ENCODE results near the gene HJV.
A peak's percentile ranks its signal among the peaks of the same experiment; 100 is the strongest.
"Not testable (repeated sequence)": the region's sequence is repeated elsewhere in the genome, so short reads cannot be mapped to it uniquely, and the experiment has no call there.

HJV gene

GRCh38 chr1:146039844-146040194 is 18.3 kb upstream of the HJV start:
- H3K27me3 ChIP-seq (ENCODE audit: control insufficient read depth in 5 of 5, insufficient read depth in 4 of 5, low read length in 5 of 5), result no peaks in the 10 kb centered on the region
- H3K9me3 ChIP-seq (ENCODE audit: control insufficient read depth in 5 of 5, low read length in 5 of 5), result no peaks in the 10 kb centered on the region
- no peaks in the 10 kb centered on the region for H3K36me3 ChIP-seq (ENCODE audit: control insufficient read depth in 5 of 5, insufficient read depth in 5 of 5, low read length in 5 of 5)
- peaks cover 2 to 38% (median 31%) of the 10 kb centered on the region in 5 donors for H3K4me1 ChIP-seq (ENCODE audit: control insufficient read depth in 5 of 5, insufficient read depth in 5 of 5, low read length in 5 of 5)
- peak overlapping the region; percentile 22 to 95 (median 86) for H3K4me3 ChIP-seq (ENCODE audit: low read depth in 1 of 5, low read length in 5 of 5)
- H3K9ac ChIP-seq (ENCODE audit: low read length in 5 of 5), result peak overlapping the region in 1 of 5 donors; percentile 28
- no peak overlapping the region for H3K27ac ChIP-seq (ENCODE audit: low read depth, low read length)

- Histone ChIP-seq H3K4me3 (ENCODE audit: low read depth in 1 of 5, low read length in 5 of 5) (peak overlapping the region; percentile 76 to 92 (median 87)), H3K36me3 (ENCODE audit: control insufficient read depth in 5 of 5, insufficient read depth in 5 of 5, low read length in 5 of 5) (no peaks in the 10 kb centered on the region), H3K4me1 (ENCODE audit: control insufficient read depth in 5 of 5, insufficient read depth in 5 of 5, low read length in 5 of 5) (peaks cover 2 to 41% (median 33%) of the 10 kb centered on the region in 5 donors), H3K9ac (ENCODE audit: low read length in 5 of 5) (peak overlapping the region in 4 of 5 donors; percentile 55 to 82 (median 68)), H3K9me3 (ENCODE audit: control insufficient read depth in 5 of 5, low read length in 5 of 5) (no peaks in the 10 kb centered on the region), H3K27me3 (ENCODE audit: control insufficient read depth in 5 of 5, insufficient read depth in 4 of 5, low read length in 5 of 5) (no peaks in the 10 kb centered on the region), H3K27ac (ENCODE audit: low read depth, low read length) (peak overlapping the region; percentile 81)
Observed at GRCh38 chr1:146036965-146037646, 15.6 kb upstream of the HJV start.

GRCh38 chr1:146036241-146036964 is 14.9 kb upstream of the HJV start:
- Histone ChIP-seq H3K27me3 (ENCODE audit: control insufficient read depth in 5 of 5, insufficient read depth in 4 of 5, low read length in 5 of 5) (no peaks in the 10 kb centered on the region), H3K4me3 (ENCODE audit: low read depth in 1 of 5, low read length in 5 of 5) (peak overlapping the region; percentile 76 to 92 (median 87)), H3K36me3 (ENCODE audit: control insufficient read depth in 5 of 5, insufficient read depth in 5 of 5, low read length in 5 of 5) (no peaks in the 10 kb centered on the region), H3K4me1 (ENCODE audit: control insufficient read depth in 5 of 5, insufficient read depth in 5 of 5, low read length in 5 of 5) (peaks cover 2 to 41% (median 33%) of the 10 kb centered on the region in 5 donors), H3K9ac (ENCODE audit: low read length in 5 of 5) (no peak overlapping the region), H3K27ac (ENCODE audit: low read depth, low read length) (peak overlapping the region; percentile 1), H3K9me3 (ENCODE audit: control insufficient read depth in 5 of 5, low read length in 5 of 5) (no peaks in the 10 kb centered on the region)

GRCh38 chr1:146035048-146035423 is 13.5 kb upstream of the HJV start:
- no peaks in the 10 kb centered on the region for H3K27me3 ChIP-seq (ENCODE audit: control insufficient read depth in 5 of 5, insufficient read depth in 4 of 5, low read length in 5 of 5)
- peak overlapping the region; percentile 13 for H3K27ac ChIP-seq (ENCODE audit: low read depth, low read length)
- peak overlapping the region; percentile 55 to 92 (median 86) for H3K4me3 ChIP-seq (ENCODE audit: low read depth in 1 of 5, low read length in 5 of 5)
- no peaks in the 10 kb centered on the region for H3K9me3 ChIP-seq (ENCODE audit: control insufficient read depth in 5 of 5, low read length in 5 of 5)
- H3K36me3 ChIP-seq (ENCODE audit: control insufficient read depth in 5 of 5, insufficient read depth in 5 of 5, low read length in 5 of 5), result no peaks in the 10 kb centered on the region
- peaks cover 2 to 38% (median 33%) of the 10 kb centered on the region in 5 donors for H3K4me1 ChIP-seq (ENCODE audit: control insufficient read depth in 5 of 5, insufficient read depth in 5 of 5, low read length in 5 of 5)
- H3K9ac ChIP-seq (ENCODE audit: low read length in 5 of 5), result peak overlapping the region in 2 of 5 donors; percentile 35 to 51

- H3K27me3 ChIP-seq (ENCODE audit: control insufficient read depth in 5 of 5, insufficient read depth in 4 of 5, low read length in 5 of 5), result no peaks in the 10 kb centered on the region
- peaks cover 2 to 27% (median 25%) of the 10 kb centered on the region in 5 donors for H3K4me1 ChIP-seq (ENCODE audit: control insufficient read depth in 5 of 5, insufficient read depth in 5 of 5, low read length in 5 of 5)
- no peak overlapping the region for H3K9ac ChIP-seq (ENCODE audit: low read length in 5 of 5)
- no peak overlapping the region for H3K4me3 ChIP-seq (ENCODE audit: low read depth in 1 of 5, low read length in 5 of 5)
- H3K36me3 ChIP-seq (ENCODE audit: control insufficient read depth in 5 of 5, insufficient read depth in 5 of 5, low read length in 5 of 5), result no peaks in the 10 kb centered on the region
- H3K27ac ChIP-seq (ENCODE audit: low read depth, low read length), result no peak overlapping the region
- no peaks in the 10 kb centered on the region for H3K9me3 ChIP-seq (ENCODE audit: control insufficient read depth in 5 of 5, low read length in 5 of 5)
Observed at GRCh38 chr1:146032631-146033219, 11.2 kb upstream of the HJV start.

GRCh38 chr1:146031476-146031875 is 9.9 kb upstream of the HJV start:
- Histone ChIP-seq H3K27me3 (ENCODE audit: control insufficient read depth in 5 of 5, insufficient read depth in 4 of 5, low read length in 5 of 5) (no peaks in the 10 kb centered on the region), H3K4me3 (ENCODE audit: low read depth in 1 of 5, low read length in 5 of 5) (no peak overlapping the region), H3K9me3 (ENCODE audit: control insufficient read depth in 5 of 5, low read length in 5 of 5) (no peaks in the 10 kb centered on the region), H3K36me3 (ENCODE audit: control insufficient read depth in 5 of 5, insufficient read depth in 5 of 5, low read length in 5 of 5) (no peaks in the 10 kb centered on the region), H3K4me1 (ENCODE audit: control insufficient read depth in 5 of 5, insufficient read depth in 5 of 5, low read length in 5 of 5) (peaks cover 0 to 17% (median 14%) of the 10 kb centered on the region in 5 donors), H3K27ac (ENCODE audit: low read depth, low read length) (no peak overlapping the region), H3K9ac (ENCODE audit: low read length in 5 of 5) (no peak overlapping the region)

GRCh38 chr1:146029117-146029516 is 7.6 kb upstream of the HJV start:
- H3K4me3 ChIP-seq (ENCODE audit: low read depth in 1 of 5, low read length in 5 of 5), result no peak overlapping the region
- H3K4me1 ChIP-seq (ENCODE audit: control insufficient read depth in 5 of 5, insufficient read depth in 5 of 5, low read length in 5 of 5), result no peaks in the 10 kb centered on the region
- no peak overlapping the region for H3K27ac ChIP-seq (ENCODE audit: low read depth, low read length)
- H3K9me3 ChIP-seq (ENCODE audit: control insufficient read depth in 5 of 5, low read length in 5 of 5), result no peaks in the 10 kb centered on the region
- no peaks in the 10 kb centered on the region for H3K36me3 ChIP-seq (ENCODE audit: control insufficient read depth in 5 of 5, insufficient read depth in 5 of 5, low read length in 5 of 5)
- H3K9ac ChIP-seq (ENCODE audit: low read length in 5 of 5), result no peak overlapping the region
- no peaks in the 10 kb centered on the region for H3K27me3 ChIP-seq (ENCODE audit: control insufficient read depth in 5 of 5, insufficient read depth in 4 of 5, low read length in 5 of 5)

GRCh38 chr1:146026650-146027049 is 5.1 kb upstream of the HJV start:
- not testable (repeated sequence) for H3K36me3 ChIP-seq (ENCODE audit: control insufficient read depth in 5 of 5, insufficient read depth in 5 of 5, low read length in 5 of 5); H3K4me1 ChIP-seq (ENCODE audit: control insufficient read depth in 5 of 5, insufficient read depth in 5 of 5, low read length in 5 of 5); H3K4me3 ChIP-seq (ENCODE audit: low read depth in 1 of 5, low read length in 5 of 5); H3K27me3 ChIP-seq (ENCODE audit: control insufficient read depth in 5 of 5, insufficient read depth in 4 of 5, low read length in 5 of 5); H3K27ac ChIP-seq (ENCODE audit: low read depth, low read length); H3K9me3 ChIP-seq (ENCODE audit: control insufficient read depth in 5 of 5, low read length in 5 of 5); H3K9ac ChIP-seq (ENCODE audit: low read length in 5 of 5)

GRCh38 chr1:146025787-146026495 is 4.4 kb upstream of the HJV start:
- H3K9me3 ChIP-seq (ENCODE audit: control insufficient read depth in 5 of 5, low read length in 5 of 5); H3K4me1 ChIP-seq (ENCODE audit: control insufficient read depth in 5 of 5, insufficient read depth in 5 of 5, low read length in 5 of 5); H3K4me3 ChIP-seq (ENCODE audit: low read depth in 1 of 5, low read length in 5 of 5); H3K27ac ChIP-seq (ENCODE audit: low read depth, low read length); H3K9ac ChIP-seq (ENCODE audit: low read length in 5 of 5); H3K36me3 ChIP-seq (ENCODE audit: control insufficient read depth in 5 of 5, insufficient read depth in 5 of 5, low read length in 5 of 5): not testable (repeated sequence)
- peaks cover 5 to 12% (median 7%) of the 10 kb centered on the region in 5 donors for H3K27me3 ChIP-seq (ENCODE audit: control insufficient read depth in 5 of 5, insufficient read depth in 4 of 5, low read length in 5 of 5)

Measured in subcutaneous abdominal adipose tissue (tissue), 5 donors.